Endothelial cell of umbilical vein (primary cell): ENCODE measurements around the gene TEF. TPM values are rescaled to one million over a fixed set of nuclear protein-coding genes. Genes with fewer than 3 reads are reported as not detected.
A peak's percentile ranks its signal among the peaks of the same experiment; 100 is the strongest.
"Not testable (repeated sequence)": the region's sequence is repeated elsewhere in the genome, so short reads cannot be mapped to it uniquely, and the experiment has no call there.

Experiments
- BruUV-seq: library from RNA; stranded (reverse); fragments of 400-500 nt; replicated peaks from 2 replicates; lab custom pipeline; 2021; lab: Mats Ljungman, UMichigan
- CTCF ChIA-PET: fragments of 300-600, 350-600 bp; sonication (Branson Sonifier 250); formaldehyde crosslinking; loops from one replicate; lab custom pipeline; 2021; ENCODE audit warnings: antibody characterized with exemption, inconsistent platforms; lab: Charles Lee
- POLR2A ChIA-PET: fragments of 300-600, 350-600 bp; sonication (Branson Sonifier 250); formaldehyde crosslinking; loops from one replicate; lab custom pipeline; 2021; ENCODE audit warnings: antibody characterized with exemption, inconsistent platforms; lab: Charles Lee
- DNase-seq: peaks from one replicate; pipeline ENCODE4 v3.0.0-alpha.2; 2011; ENCODE audit warnings: low read depth, low spot score
- FAIRE-seq: peaks from 2 replicates; lab custom pipeline; 2011; peaks lifted over from hg19 to GRCh38; lab: Jason Lieb, UNC
- H2AFZ ChIP-seq: 2 replicates; pipeline ENCODE4 v1.6.0; 2012; ENCODE audit warnings: low read depth, low read length, control low read depth, inconsistent platforms
- H3K27ac ChIP-seq: 2 replicates; pipeline ENCODE4 v1.5.1; 2011; ENCODE audit warnings: low read depth, mild to moderate bottlenecking, control low read depth, low read length, moderate library complexity; ENCODE audit not compliant: insufficient read depth
- H3K27me3 ChIP-seq, 2 experiments: 2 replicates each; pipeline versions ENCODE4 v1.6.0 to v1.6.1; 2011; ENCODE audit warnings: low read length in 2 of 2, mixed read lengths in 1 of 2; ENCODE audit not compliant: control insufficient read depth in 2 of 2, insufficient read depth in 2 of 2
- H3K36me3 ChIP-seq, 2 experiments: 2 replicates in 1 of 2; 3 replicates in 1 of 2; pipeline ENCODE4 v1.5.1; 2011; ENCODE audit warnings: low read length in 2 of 2, mild to moderate bottlenecking in 1 of 2, moderate library complexity in 1 of 2; ENCODE audit not compliant: control insufficient read depth in 2 of 2, insufficient read depth in 2 of 2; ENCODE audit errors: extremely low read depth in 1 of 2
- H3K4me1 ChIP-seq: 3 replicates; pipeline ENCODE4 v1.5.1; 2011; ENCODE audit warnings: mild to moderate bottlenecking, low read length; ENCODE audit not compliant: control insufficient read depth, insufficient read depth; ENCODE audit errors: extremely low read depth
- H3K4me2 ChIP-seq: 2 replicates; pipeline ENCODE4 v1.6.1; 2011; ENCODE audit warnings: low read length, control low read depth, mixed read lengths; ENCODE audit not compliant: insufficient read depth
- H3K4me3 ChIP-seq, 3 experiments: fragments of 200-600 bp in 1 of 3; sonication (generic), shearing (Covaris generic) in 1 of 3; replicated peaks in 1 of 3; 2 replicates each; pipeline ENCODE4 v1.5.1; 2011 to 2016; ENCODE audit warnings: control low read depth in 3 of 3, low read length in 3 of 3, mild to moderate bottlenecking in 2 of 3, inconsistent platforms in 1 of 3, low read depth in 1 of 3, moderate library complexity in 1 of 3; ENCODE audit not compliant: insufficient read depth in 1 of 3
- H3K79me2 ChIP-seq: 2 replicates; pipeline ENCODE4 v1.6.0; 2012; ENCODE audit warnings: low read length, inconsistent platforms; ENCODE audit not compliant: control insufficient read depth, insufficient read depth
- H3K9ac ChIP-seq: replicated peaks from 2 replicates; pipeline ENCODE3; 2011; ENCODE audit warnings: low read length, control low read depth; ENCODE audit not compliant: insufficient read depth; ENCODE audit errors: extremely low read depth
- H3K9me1 ChIP-seq: replicated peaks from 3 replicates; pipeline ENCODE4 v1.6.0; 2011; ENCODE audit warnings: mild to moderate bottlenecking, low read length; ENCODE audit not compliant: control insufficient read depth, insufficient read depth; ENCODE audit errors: extremely low read depth
- H3K9me3 ChIP-seq: replicated peaks from 2 replicates; pipeline ENCODE4 v1.5.1; 2012; ENCODE audit warnings: low read length, inconsistent platforms; ENCODE audit not compliant: control insufficient read depth, insufficient read depth
- H4K20me1 ChIP-seq: replicated peaks from 2 replicates; pipeline ENCODE3; 2011; ENCODE audit warnings: mild to moderate bottlenecking, low read length; ENCODE audit not compliant: control insufficient read depth, insufficient read depth; ENCODE audit errors: extremely low read depth
- EZH2 ChIP-seq: IDR thresholded peaks from 2 replicates; pipeline ENCODE4 v1.6.1; 2012; ENCODE audit warnings: borderline replicate concordance, low read depth, mild to moderate bottlenecking, moderate library complexity, low read length, inconsistent platforms; ENCODE audit not compliant: severe bottlenecking
- FOS ChIP-seq: IDR thresholded peaks from 2 replicates; pipeline ENCODE4 v1.6.1; 2011; ENCODE audit warnings: mild to moderate bottlenecking, low read length, moderate library complexity, borderline replicate concordance; ENCODE audit not compliant: insufficient read depth
- GATA2 ChIP-seq: IDR thresholded peaks from 2 replicates; pipeline ENCODE4 v1.7.0; 2011; ENCODE audit warnings: low read depth, mild to moderate bottlenecking, moderate library complexity, mixed read lengths, low read length; ENCODE audit not compliant: insufficient read length, insufficient read depth
- JUN ChIP-seq: IDR thresholded peaks from 2 replicates; pipeline ENCODE4 v1.6.1; 2011; ENCODE audit warnings: borderline replicate concordance, low read depth; ENCODE audit not compliant: insufficient read length, insufficient read depth
- MYC ChIP-seq: IDR thresholded peaks from one replicate; pipeline ENCODE4 v1.6.1; 2011; ENCODE audit warnings: mild to moderate bottlenecking, low read depth, low read length
- POLR2A ChIP-seq: IDR thresholded peaks from 2 replicates; pipeline ENCODE4 v1.6.1; 2012; ENCODE audit warnings: low read depth, mild to moderate bottlenecking, control low read depth, low read length
- POLR2AphosphoS5 ChIP-seq: IDR thresholded peaks from 2 replicates; pipeline ENCODE4 v1.6.1; 2012; ENCODE audit warnings: low read depth, mild to moderate bottlenecking, control low read depth, low read length, moderate library complexity; ENCODE audit not compliant: insufficient read depth
- dilution Hi-C: fragments of 300-500 bp; cut with MboI; formaldehyde crosslinking; loops from one replicate; pipeline ENCODE4 v1.15.0; 2019; ENCODE audit warnings: low sequenced_read_pairs; ENCODE audit not compliant: extremely low pct_ligation_motif_present
- intact Hi-C: fragments of 100-400 bp; cut with micrococcal nuclease; formaldehyde crosslinking; loops from one replicate; pipeline ENCODE4 v1.10.0; 2022
- polyA plus RNA-seq, 4 experiments: library from polyadenylated mRNA; depleted of rRNA in 3 of 4; stranded (reverse) in 3 of 4; unstranded in 1 of 4; fragments of >200 nt; gene quantifications; 2 replicates each; pipeline versions ENCODE4 v1.2.1 to v1.2.3, GENCODE V29; 2011 to 2012; ENCODE audit warnings: missing spikeins in 1 of 4
- total RNA-seq: library from RNA; stranded (reverse); gene quantifications from 2 replicates; pipeline ENCODE4 v1.2.3, GENCODE V29; 2021
- TF ChIP-seq, protein P1 (sequence below): IDR thresholded peaks from 2 replicates; pipeline ENCODE4 v1.6.1; 2011; ENCODE audit not compliant: insufficient read depth, insufficient read length
- TF ChIP-seq, protein P2 (sequence below), 2 donors: IDR thresholded peaks; 1 replicate in 1 of 2; 2 replicates in 1 of 2; pipeline ENCODE4 v1.5.1; 2011; ENCODE audit warnings: low read length in 2 of 2, mild to moderate bottlenecking in 2 of 2, moderate library complexity in 2 of 2, control low read depth in 1 of 2, inconsistent platforms in 1 of 2, low read depth in 1 of 2; ENCODE audit not compliant: insufficient read depth in 1 of 2; ENCODE audit errors: extremely low read depth in 1 of 2

Gene TEF
- total and polyA plus RNA-seq, 2 donors (not counting 3 experiments of a cell fraction or from before 2014, with no cell fraction given), result 2.2 to 4.0 TPM

DNA sequence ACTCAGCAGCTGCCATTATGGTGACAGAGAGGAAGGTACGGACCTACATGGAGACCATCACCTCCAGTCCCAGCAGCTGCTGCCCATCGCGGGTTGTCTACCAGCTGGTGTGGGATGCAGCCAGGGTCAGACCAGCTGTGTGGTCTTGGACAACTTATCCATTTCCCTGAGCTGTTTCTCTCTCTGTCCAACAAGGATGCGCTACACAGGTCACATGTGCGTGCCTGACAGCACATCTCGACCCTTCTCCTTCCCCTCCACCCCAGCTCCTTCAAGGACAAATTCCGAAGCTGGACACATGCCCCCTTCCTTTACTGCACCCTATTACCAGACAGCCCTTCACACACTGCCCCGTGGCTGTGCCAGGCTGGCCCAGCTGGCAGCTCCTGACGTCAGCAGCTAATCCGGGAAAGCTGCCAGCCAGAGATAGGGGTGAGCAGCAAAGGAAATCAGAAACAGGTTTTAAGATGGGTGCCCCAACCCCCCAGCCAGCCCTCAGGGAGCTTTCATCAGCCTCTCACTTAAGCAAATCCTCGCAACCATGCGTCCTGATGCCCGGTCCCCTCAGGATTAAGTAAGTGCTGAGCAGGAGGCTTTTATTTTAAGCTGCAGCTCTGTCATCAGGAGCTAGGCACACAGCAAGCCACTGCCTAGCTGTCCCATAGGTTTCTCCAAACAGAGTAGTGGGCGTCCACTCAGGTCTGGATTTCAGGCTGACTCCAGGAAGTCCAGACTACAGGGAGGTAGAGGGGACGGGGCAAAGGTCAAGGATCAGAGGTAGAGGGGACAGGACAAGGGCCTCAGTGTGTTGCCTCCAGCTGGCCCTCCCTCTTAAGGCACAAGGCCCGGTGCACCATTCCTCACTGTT lies 20.3 kb downstream of the TEF start:
- no peaks in the 10 kb centered on the region for H3K9me1 ChIP-seq
- POLR2A ChIA-PET, result no interaction called here
- no peak overlapping the region for H3K9ac ChIP-seq
- no peaks in the 10 kb centered on the region for H3K4me1 ChIP-seq
- CTCF ChIA-PET, result interaction anchor here (0.7 to 7.9 kb wide), 10 partner anchors 10 to 131 kb away, joined by 3 to 251 read pairs (median 4); partner anchors contain the start of gene TEF
- no peak overlapping the region for H3K27ac ChIP-seq
- H4K20me1 ChIP-seq, result no peaks in the 10 kb centered on the region
- H3K36me3 ChIP-seq, result no peaks in the 10 kb centered on the region
- DNase-seq, result peak; percentile 21
- intact Hi-C loops (no loop called here), dilution Hi-C loops (no loop called here)
- no peak for TF ChIP-seq POLR2A
- TF ChIP-seq EZH2, result no peak
- TF ChIP-seq, protein P1, sequence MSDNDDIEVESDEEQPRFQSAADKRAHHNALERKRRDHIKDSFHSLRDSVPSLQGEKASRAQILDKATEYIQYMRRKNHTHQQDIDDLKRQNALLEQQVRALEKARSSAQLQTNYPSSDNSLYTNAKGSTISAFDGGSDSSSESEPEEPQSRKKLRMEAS, result no peak
- no peak for TF ChIP-seq JUN
- no peak for TF ChIP-seq FOS
- no peak for TF ChIP-seq MYC
- no peak for TF ChIP-seq GATA2
- TF ChIP-seq, protein P2, sequence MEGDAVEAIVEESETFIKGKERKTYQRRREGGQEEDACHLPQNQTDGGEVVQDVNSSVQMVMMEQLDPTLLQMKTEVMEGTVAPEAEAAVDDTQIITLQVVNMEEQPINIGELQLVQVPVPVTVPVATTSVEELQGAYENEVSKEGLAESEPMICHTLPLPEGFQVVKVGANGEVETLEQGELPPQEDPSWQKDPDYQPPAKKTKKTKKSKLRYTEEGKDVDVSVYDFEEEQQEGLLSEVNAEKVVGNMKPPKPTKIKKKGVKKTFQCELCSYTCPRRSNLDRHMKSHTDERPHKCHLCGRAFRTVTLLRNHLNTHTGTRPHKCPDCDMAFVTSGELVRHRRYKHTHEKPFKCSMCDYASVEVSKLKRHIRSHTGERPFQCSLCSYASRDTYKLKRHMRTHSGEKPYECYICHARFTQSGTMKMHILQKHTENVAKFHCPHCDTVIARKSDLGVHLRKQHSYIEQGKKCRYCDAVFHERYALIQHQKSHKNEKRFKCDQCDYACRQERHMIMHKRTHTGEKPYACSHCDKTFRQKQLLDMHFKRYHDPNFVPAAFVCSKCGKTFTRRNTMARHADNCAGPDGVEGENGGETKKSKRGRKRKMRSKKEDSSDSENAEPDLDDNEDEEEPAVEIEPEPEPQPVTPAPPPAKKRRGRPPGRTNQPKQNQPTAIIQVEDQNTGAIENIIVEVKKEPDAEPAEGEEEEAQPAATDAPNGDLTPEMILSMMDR (IDR thresholded peaks at IDR 0.05; ENCODE audit: extremely low read depth in 1 of 2, insufficient read depth in 1 of 2, low read depth in 1 of 2, low read length in 2 of 2), result no peak
- no peak for TF ChIP-seq POLR2AphosphoS5
- no peak overlapping the region for H3K4me2 ChIP-seq
- no peak for FAIRE-seq
- no TSS peak for BruUV-seq
- H3K27me3 ChIP-seq, result no peaks in the 10 kb centered on the region
- no peaks in the 10 kb centered on the region for H3K79me2 ChIP-seq
- H2AFZ ChIP-seq, result no peak overlapping the region
- H3K9me3 ChIP-seq, result no peaks in the 10 kb centered on the region
- H3K4me3 ChIP-seq, result no peak overlapping the region

DNA sequence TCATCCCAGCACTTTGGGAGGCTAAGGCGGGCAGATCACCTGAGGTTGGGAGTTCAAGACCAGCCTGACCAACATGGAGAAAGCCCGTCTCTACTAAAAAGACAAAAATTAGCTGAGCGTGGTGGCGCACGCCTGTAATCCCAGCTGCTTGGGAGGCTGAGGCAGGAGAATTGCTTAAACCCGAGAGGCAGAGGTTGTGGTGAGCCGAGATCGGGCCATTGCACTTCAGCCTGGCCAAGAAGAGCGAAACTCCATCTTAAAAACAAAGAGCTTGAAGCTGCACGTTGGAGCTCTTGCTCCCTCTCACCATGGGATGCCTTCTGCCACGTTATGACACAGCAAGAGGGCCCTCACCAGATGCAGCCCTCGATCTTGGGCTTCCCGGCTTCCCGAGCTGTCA lies 21.1 kb downstream of the TEF start:
- FAIRE-seq, dilution Hi-C loops: not testable (repeated sequence)

More for the DNA sequence above, 21.1 kb downstream of the TEF start:
- H3K79me2 ChIP-seq, H3K9me3 ChIP-seq, H3K9ac ChIP-seq, H3K4me3 ChIP-seq, H4K20me1 ChIP-seq, H3K27me3 ChIP-seq, intact Hi-C loops, H3K9me1 ChIP-seq, BruUV-seq, DNase-seq, H3K4me1 ChIP-seq, H3K27ac ChIP-seq, H3K36me3 ChIP-seq, H2AFZ ChIP-seq, H3K4me2 ChIP-seq: not testable (repeated sequence)
- POLR2A ChIA-PET, result interaction anchor here (0.6 to 0.7 kb wide), 2 partner anchors 13 to 63 kb away, joined by 3 read pairs; no protein-coding TSS in a partner anchor
- CTCF ChIA-PET, result interaction anchor here (0.8 to 7.9 kb wide), 13 partner anchors 11 to 187 kb away, joined by 3 to 251 read pairs (median 18); partner anchors contain the start of genes PMM1, POLR3H, TEF and TOB2
